Measurements from ENCODE around the gene PLPPR1. TPM values are rescaled to one million over a fixed set of nuclear protein-coding genes. Genes with fewer than 3 reads are reported as not detected.
A peak's percentile ranks its signal among the peaks of the same experiment; 100 is the strongest.

PLPPR1 gene
- total and polyA plus RNA-seq, 2 of the 13 experiments (the other 11 are each of a cell fraction or from before 2014, with no cell fraction given), result 16.0 to 84.7 TPM

- no peak for TF ChIP-seq ZBTB37 (CRISPR knock-in tag; IDR thresholded peaks at IDR 0.05)
- TF ChIP-seq CHCHD3 (CRISPR knock-in tag; IDR thresholded peaks at IDR 0.05), result no peak
- TF ChIP-seq ZNF577 (CRISPR knock-in tag; IDR thresholded peaks at IDR 0.05; ENCODE audit: borderline replicate concordance, low read depth), result no peak
- 0 out of 2 replicates have a peak, but pooled peaks have one; percentile 41 for TF ChIP-seq SSRP1 (CRISPR knock-in tag; IDR thresholded peaks at IDR 0.05)
- no peak for TF ChIP-seq ZBTB7A (CRISPR knock-in tag; IDR thresholded peaks at IDR 0.05)
- no peak for TF ChIP-seq THAP8 (CRISPR knock-in tag; IDR thresholded peaks at IDR 0.05; ENCODE audit: borderline replicate concordance)
- TF ChIP-seq NFE2L1 (CRISPR knock-in tag; IDR thresholded peaks at IDR 0.05; ENCODE audit: borderline replicate concordance), result peak; percentile 54; the same call in 1 of the 2 replicates
- TF ChIP-seq STAT5B (CRISPR knock-in tag; IDR thresholded peaks at IDR 0.05), result no peak
- TF ChIP-seq NFAT5 (CRISPR knock-in tag; IDR thresholded peaks at IDR 0.05), result no peak
- no peak; the same call in 1 of the 2 replicates for TF ChIP-seq KDM1A (CRISPR knock-in tag; IDR thresholded peaks at IDR 0.05)
- TF ChIP-seq POLR2AphosphoS5 (IDR thresholded peaks at IDR 0.05; ENCODE audit: low read depth, low read length), result no peak
- TF ChIP-seq FOXA3 (CRISPR knock-in tag; IDR thresholded peaks at IDR 0.05), result no peak
- 0 out of 2 replicates have a peak, but pooled peaks have one; percentile 63 for TF ChIP-seq ZNF546 (CRISPR knock-in tag; conservative IDR thresholded peaks at IDR 0.05)
- TF ChIP-seq CAMTA2 (CRISPR knock-in tag; IDR thresholded peaks at IDR 0.05; ENCODE audit: borderline replicate concordance), result no peak
- TF ChIP-seq ZBTB38 (CRISPR knock-in tag; IDR thresholded peaks at IDR 0.05), result peak; percentile 88
- no peak for TF ChIP-seq ZBTB33 (CRISPR knock-in tag; IDR thresholded peaks at IDR 0.05)
- TF ChIP-seq IRF1 (CRISPR knock-in tag; IDR thresholded peaks at IDR 0.05; ENCODE audit: low read depth), result no peak
- peak in 1 of 2 experiments; percentile 41; a peak in 2 of 4 replicates for TF ChIP-seq POLR2A (IDR thresholded peaks at IDR 0.05; ENCODE audit: insufficient read depth in 1 of 2, low read depth in 2 of 2, low read length in 2 of 2)
- TF ChIP-seq ELF1 (CRISPR knock-in tag; IDR thresholded peaks at IDR 0.05), result no peak
Observed at GRCh38 chr9:101354765-101355708, 326.5 kb downstream of the PLPPR1 start (continued).
